Caco-2 (cell line): ENCODE data around the gene TARM1. TPM values are rescaled to one million over a fixed set of nuclear protein-coding genes. Genes with fewer than 3 reads are reported as not detected.

Experiments used
- BruUV-seq: library from RNA; stranded (reverse); fragments of 400-500 nt; replicated peaks from 2 replicates; lab custom pipeline; 2021; lab: Mats Ljungman, UMichigan
- CTCF ChIA-PET: fragments of 300-600 bp; sonication (Branson Sonifier 250); formaldehyde crosslinking; loops from one replicate; lab custom pipeline; 2022; ENCODE audit warnings: antibody characterized with exemption; lab: Charles Lee
- POLR2A ChIA-PET: fragments of 300-600 bp; sonication (Branson Sonifier 250); formaldehyde crosslinking; loops from one replicate; lab custom pipeline; 2022; ENCODE audit warnings: antibody characterized with exemption; lab: Charles Lee
- DNase-seq, 2 experiments: peaks; one replicate each; pipeline versions ENCODE4 v3.0.0 to v3.0.0-alpha.2; 2020 to 2022
- H3K27me3 ChIP-seq: replicated peaks from 2 replicates; pipeline ENCODE4 v1.6.0; 2011; ENCODE audit warnings: low read length; ENCODE audit not compliant: control insufficient read depth, insufficient read depth
- H3K36me3 ChIP-seq: 2 replicates; pipeline ENCODE4 v1.5.1; 2011; ENCODE audit warnings: low read length; ENCODE audit not compliant: control insufficient read depth, insufficient read depth
- H3K4me1 ChIP-seq: fragments of 250-450 bp; sonication (Bioruptor Pico); 2 replicates; pipeline ENCODE4 v1.5.1; 2020; ENCODE audit warnings: mild to moderate bottlenecking
- H3K4me3 ChIP-seq: 2 replicates; pipeline ENCODE4 v1.5.1; 2011; ENCODE audit warnings: low read depth, mild to moderate bottlenecking, control low read depth, low read length
- H3K9me3 ChIP-seq: fragments of 250-450 bp; sonication (Bioruptor Pico); 2 replicates; pipeline ENCODE4 v1.5.1; 2020; ENCODE audit warnings: mild to moderate bottlenecking, moderate library complexity
- H3K27ac Mint-ChIP-seq: one replicate; pipeline ENCODE4 v1.8.0; 2022; ENCODE audit warnings: mixed read lengths; ENCODE audit not compliant: unreplicated experiment
- H3K27me3 Mint-ChIP-seq: one replicate; pipeline ENCODE4 v1.8.0; 2022; ENCODE audit warnings: mixed read lengths; ENCODE audit not compliant: insufficient read depth, unreplicated experiment
- H3K36me3 Mint-ChIP-seq: one replicate; pipeline ENCODE4 v1.8.0; 2022; ENCODE audit warnings: mild to moderate bottlenecking, mixed read lengths; ENCODE audit not compliant: insufficient read depth, unreplicated experiment
- H3K4me1 Mint-ChIP-seq: one replicate; pipeline ENCODE4 v1.8.0; 2022; ENCODE audit warnings: low read depth, mixed read lengths; ENCODE audit not compliant: unreplicated experiment
- H3K4me3 Mint-ChIP-seq: one replicate; pipeline ENCODE4 v1.8.0; 2022; ENCODE audit warnings: mild to moderate bottlenecking, moderate library complexity, mixed read lengths; ENCODE audit not compliant: unreplicated experiment
- H3K9me3 Mint-ChIP-seq: one replicate; pipeline ENCODE4 v1.8.0; 2022; ENCODE audit warnings: mixed read lengths; ENCODE audit not compliant: unreplicated experiment
- CTCF ChIP-seq, 2 experiments: fragments of 200-600 bp in 1 of 2; IDR thresholded peaks; 1 replicate in 1 of 2; 2 replicates in 1 of 2; pipeline versions ENCODE4 v1.5.1 to v1.8.0; 2011 to 2022; ENCODE audit warnings: antibody characterized with exemption in 1 of 2, control low read depth in 1 of 2, inconsistent platforms in 1 of 2, low read depth in 1 of 2, low read length in 1 of 2, mild to moderate bottlenecking in 1 of 2, moderate library complexity in 1 of 2; ENCODE audit not compliant: insufficient read depth in 1 of 2, severe bottlenecking in 1 of 2, unreplicated experiment in 1 of 2
- intact Hi-C: fragments of 100-400 bp; cut with micrococcal nuclease; formaldehyde crosslinking; loops from one replicate; pipeline ENCODE4 v1.10.0; 2022; ENCODE audit not compliant: unreplicated experiment
- total RNA-seq: library from RNA; stranded (reverse); gene quantifications from 2 replicates; pipeline ENCODE4 v1.2.3, GENCODE V29; 2022

The TARM1 gene
- total RNA-seq, 1 experiment from 2014 or later = not detected

- intact Hi-C loops = no loop called here
- POLR2A ChIA-PET = no interaction called here
Measured at GRCh38 chr19:54029301-54029700, 51.9 kb downstream of the TARM1 start.

GRCh38 chr19:54026656-54027055 lies 54.5 kb downstream of the TARM1 start:
- no TSS peak for BruUV-seq
- Histone ChIP-seq H3K36me3 (no peaks in the 10 kb centered on the region), H3K27me3 (no peaks in the 10 kb centered on the region), H3K9me3 (no peaks in the 10 kb centered on the region), H3K4me1 (no peaks in the 10 kb centered on the region), H3K4me3 (no peak overlapping the region)
- TF ChIP-seq CTCF (IDR thresholded peaks at IDR 0.05; ENCODE audit: insufficient read depth in 1 of 2, low read depth in 1 of 2, low read length in 1 of 2, severe bottlenecking in 1 of 2, unreplicated experiment in 1 of 2) = no peak
- ChIA-PET POLR2A (no interaction called here), CTCF (interaction anchor here (0.9 kb wide), 1 partner anchor 55 kb away, joined by 3 read pairs; the partner anchor contains the start of gene TARM1)
- no peaks in the 10 kb centered on the region for H3K9me3 Mint-ChIP-seq
- intact Hi-C loops = no loop called here
- no peak overlapping the region for H3K4me3 Mint-ChIP-seq
- H3K27ac Mint-ChIP-seq = no peak overlapping the region
- no peak for DNase-seq
- no peaks in the 10 kb centered on the region for H3K27me3 Mint-ChIP-seq
- peaks cover 16% of the 10 kb centered on the region for H3K4me1 Mint-ChIP-seq
- peaks cover 5% of the 10 kb centered on the region for H3K36me3 Mint-ChIP-seq

More at GRCh38 chr19:54029301-54029700, 51.9 kb downstream of the TARM1 start:
- BruUV-seq = no TSS peak
- H3K27ac Mint-ChIP-seq = no peak overlapping the region
- TF ChIP-seq CTCF (IDR thresholded peaks at IDR 0.05; ENCODE audit: insufficient read depth in 1 of 2, low read depth in 1 of 2, low read length in 1 of 2, severe bottlenecking in 1 of 2, unreplicated experiment in 1 of 2) = no peak
- Histone ChIP-seq H3K4me1 (no peaks in the 10 kb centered on the region), H3K9me3 (no peaks in the 10 kb centered on the region), H3K36me3 (no peaks in the 10 kb centered on the region), H3K27me3 (no peaks in the 10 kb centered on the region), H3K4me3 (no peak overlapping the region)
- no peaks in the 10 kb centered on the region for H3K27me3 Mint-ChIP-seq
- H3K9me3 Mint-ChIP-seq = no peaks in the 10 kb centered on the region
- peaks cover 16% of the 10 kb centered on the region for H3K4me1 Mint-ChIP-seq
- H3K36me3 Mint-ChIP-seq = peaks cover 1% of the 10 kb centered on the region
- no peak for DNase-seq
- CTCF ChIA-PET = interaction anchor here (0.9 to 1.3 kb wide), 12 partner anchors 8 to 236 kb away, joined by 3 to 12 read pairs (median 6); partner anchors contain the start of genes CNOT3 and MYADM
- no peak overlapping the region for H3K4me3 Mint-ChIP-seq

- no TSS peak for BruUV-seq
- TF ChIP-seq CTCF (IDR thresholded peaks at IDR 0.05; ENCODE audit: insufficient read depth in 1 of 2, low read depth in 1 of 2, low read length in 1 of 2, severe bottlenecking in 1 of 2, unreplicated experiment in 1 of 2) = no peak
- CTCF ChIA-PET = interaction anchor here (0.6 to 1.5 kb wide), 3 partner anchors 15 to 173 kb away, joined by 3 to 8 read pairs (median 5); no protein-coding TSS in a partner anchor
- no peak for DNase-seq
- Histone ChIP-seq H3K9me3 (no peaks in the 10 kb centered on the region), H3K4me1 (peaks cover 5% of the 10 kb centered on the region), H3K36me3 (no peaks in the 10 kb centered on the region), H3K27me3 (no peaks in the 10 kb centered on the region), H3K4me3 (no peak overlapping the region)
- Mint-ChIP-seq H3K36me3 (peaks cover 5% of the 10 kb centered on the region), H3K27ac (no peak overlapping the region), H3K4me3 (no peak overlapping the region), H3K9me3 (no peaks in the 10 kb centered on the region), H3K4me1 (no peaks in the 10 kb centered on the region), H3K27me3 (no peaks in the 10 kb centered on the region)
- intact Hi-C loops = loop anchor here (1.0 to 5.0 kb wide), 4 partner anchors 142 to 827 kb away; partner anchors contain the start of gene PRKCG
- POLR2A ChIA-PET = no interaction called here
Measured at GRCh38 chr19:54024660-54025059, 56.5 kb downstream of the TARM1 start.
